Measurements from ENCODE around the gene THAP10. TPM values are rescaled to one million over a fixed set of nuclear protein-coding genes. Genes with fewer than 3 reads are reported as not detected.
"Not testable (repeated sequence)": the region's sequence is repeated elsewhere in the genome, so short reads cannot be mapped to it uniquely, and the experiment has no call there.

The THAP10 gene
- total RNA-seq, 1 donor from 2014 or later = 0.37 TPM

GRCh38 chr15:70873232-70874054 lies 18.8 kb downstream of the THAP10 start:
- Mint-ChIP-seq H3K36me3 (ENCODE audit: low read depth) (no peaks in the 10 kb centered on the region), H3K27me3 (ENCODE audit: low read depth) (peaks cover 15% of the 10 kb centered on the region), H3K9me3 (no peaks in the 10 kb centered on the region), H3K4me1 (ENCODE audit: low read depth) (no peaks in the 10 kb centered on the region), H3K4me3 (ENCODE audit: low read depth) (no peak overlapping the region), H3K27ac (no peak overlapping the region)
- intact Hi-C loops (cut with micrococcal nuclease) = no loop called here
- DNase-seq (ENCODE audit: low spot score) = no peak

GRCh38 chr15:70871490-70871889 lies 20.7 kb downstream of the THAP10 start:
- H3K4me3 Mint-ChIP-seq (ENCODE audit: low read depth); H3K27me3 Mint-ChIP-seq (ENCODE audit: low read depth); H3K27ac Mint-ChIP-seq; H3K36me3 Mint-ChIP-seq (ENCODE audit: low read depth); H3K9me3 Mint-ChIP-seq; DNase-seq (ENCODE audit: low spot score); H3K4me1 Mint-ChIP-seq (ENCODE audit: low read depth); intact Hi-C loops (cut with micrococcal nuclease): not testable (repeated sequence)

GRCh38 chr15:70870051-70870450 lies 22.2 kb downstream of the THAP10 start:
- intact Hi-C loops (cut with micrococcal nuclease) = no loop called here
- H3K36me3 Mint-ChIP-seq (ENCODE audit: low read depth) = no peaks in the 10 kb centered on the region
- no peaks in the 10 kb centered on the region for H3K9me3 Mint-ChIP-seq
- H3K27me3 Mint-ChIP-seq (ENCODE audit: low read depth) = peaks cover 6% of the 10 kb centered on the region
- DNase-seq (ENCODE audit: low spot score) = no peak
- H3K27ac Mint-ChIP-seq = no peak overlapping the region
- no peaks in the 10 kb centered on the region for H3K4me1 Mint-ChIP-seq (ENCODE audit: low read depth)
- no peak overlapping the region for H3K4me3 Mint-ChIP-seq (ENCODE audit: low read depth)

GRCh38 chr15:70869346-70869745 lies 22.9 kb downstream of the THAP10 start:
- DNase-seq (ENCODE audit: low spot score) = no peak
- Mint-ChIP-seq H3K4me3 (ENCODE audit: low read depth) (no peak overlapping the region), H3K4me1 (ENCODE audit: low read depth) (no peaks in the 10 kb centered on the region), H3K27me3 (ENCODE audit: low read depth) (peaks cover 3% of the 10 kb centered on the region), H3K27ac (no peak overlapping the region), H3K9me3 (no peaks in the 10 kb centered on the region), H3K36me3 (ENCODE audit: low read depth) (no peaks in the 10 kb centered on the region)
- intact Hi-C loops (cut with micrococcal nuclease) = no loop called here

GRCh38 chr15:70867911-70868467 lies 24.2 kb downstream of the THAP10 start:
- no peaks in the 10 kb centered on the region for H3K9me3 Mint-ChIP-seq
- no peak for DNase-seq (ENCODE audit: low spot score)
- H3K27me3 Mint-ChIP-seq (ENCODE audit: low read depth) = no peaks in the 10 kb centered on the region

GRCh38 chr15:70866982-70867641 lies 25.1 kb downstream of the THAP10 start:
- H3K4me1 Mint-ChIP-seq (ENCODE audit: low read depth) = no peaks in the 10 kb centered on the region
- no peaks in the 10 kb centered on the region for H3K36me3 Mint-ChIP-seq (ENCODE audit: low read depth)
- intact Hi-C loops (cut with micrococcal nuclease) = no loop called here
- DNase-seq (ENCODE audit: low spot score) = no peak
- no peaks in the 10 kb centered on the region for H3K9me3 Mint-ChIP-seq
- H3K27me3 Mint-ChIP-seq (ENCODE audit: low read depth) = no peaks in the 10 kb centered on the region
- H3K4me3 Mint-ChIP-seq (ENCODE audit: low read depth) = no peak overlapping the region
- no peak overlapping the region for H3K27ac Mint-ChIP-seq

More at GRCh38 chr15:70867911-70868467, 24.2 kb downstream of the THAP10 start:
- Mint-ChIP-seq H3K27ac (no peak overlapping the region), H3K4me1 (ENCODE audit: low read depth) (no peaks in the 10 kb centered on the region), H3K36me3 (ENCODE audit: low read depth) (no peaks in the 10 kb centered on the region), H3K4me3 (ENCODE audit: low read depth) (no peak overlapping the region)
- intact Hi-C loops (cut with micrococcal nuclease) = no loop called here

GRCh38 chr15:70863450-70864218 lies 28.6 kb downstream of the THAP10 start:
- intact Hi-C loops (cut with micrococcal nuclease) = no loop called here
- DNase-seq (ENCODE audit: low spot score) = no peak
- no peaks in the 10 kb centered on the region for H3K9me3 Mint-ChIP-seq
- no peaks in the 10 kb centered on the region for H3K27me3 Mint-ChIP-seq (ENCODE audit: low read depth)
- no peak overlapping the region for H3K27ac Mint-ChIP-seq
- H3K4me1 Mint-ChIP-seq (ENCODE audit: low read depth) = no peaks in the 10 kb centered on the region
- H3K4me3 Mint-ChIP-seq (ENCODE audit: low read depth) = no peak overlapping the region
- H3K36me3 Mint-ChIP-seq (ENCODE audit: low read depth) = no peaks in the 10 kb centered on the region

GRCh38 chr15:70859998-70860397 lies 32.2 kb downstream of the THAP10 start:
- no peak for DNase-seq (ENCODE audit: low spot score)
- H3K27ac Mint-ChIP-seq = no peak overlapping the region
- H3K4me3 Mint-ChIP-seq (ENCODE audit: low read depth) = no peak overlapping the region
- no peaks in the 10 kb centered on the region for H3K4me1 Mint-ChIP-seq (ENCODE audit: low read depth)
- peaks cover 23% of the 10 kb centered on the region for H3K27me3 Mint-ChIP-seq (ENCODE audit: low read depth)
- no peaks in the 10 kb centered on the region for H3K36me3 Mint-ChIP-seq (ENCODE audit: low read depth)
- intact Hi-C loops (cut with micrococcal nuclease) = no loop called here
- H3K9me3 Mint-ChIP-seq = no peaks in the 10 kb centered on the region

- H3K9me3 Mint-ChIP-seq = no peaks in the 10 kb centered on the region
- intact Hi-C loops (cut with micrococcal nuclease) = no loop called here
- H3K27me3 Mint-ChIP-seq (ENCODE audit: low read depth) = peaks cover 28% of the 10 kb centered on the region
- no peak overlapping the region for H3K27ac Mint-ChIP-seq
- H3K4me3 Mint-ChIP-seq (ENCODE audit: low read depth) = no peak overlapping the region
- peaks cover 2% of the 10 kb centered on the region for H3K4me1 Mint-ChIP-seq (ENCODE audit: low read depth)
- no peaks in the 10 kb centered on the region for H3K36me3 Mint-ChIP-seq (ENCODE audit: low read depth)
- DNase-seq (ENCODE audit: low spot score) = no peak
Observed at GRCh38 chr15:70859322-70859908, 32.8 kb downstream of the THAP10 start.

GRCh38 chr15:70858614-70859321 lies 33.5 kb downstream of the THAP10 start:
- H3K36me3 Mint-ChIP-seq (ENCODE audit: low read depth); intact Hi-C loops (cut with micrococcal nuclease); H3K9me3 Mint-ChIP-seq; H3K4me1 Mint-ChIP-seq (ENCODE audit: low read depth); H3K27ac Mint-ChIP-seq; DNase-seq (ENCODE audit: low spot score); H3K4me3 Mint-ChIP-seq (ENCODE audit: low read depth): not testable (repeated sequence)
- H3K27me3 Mint-ChIP-seq (ENCODE audit: low read depth) = peaks cover 30% of the 10 kb centered on the region

GRCh38 chr15:70857562-70858285 lies 34.5 kb downstream of the THAP10 start:
- Mint-ChIP-seq H3K27ac (no peak overlapping the region), H3K4me3 (ENCODE audit: low read depth) (no peak overlapping the region), H3K4me1 (ENCODE audit: low read depth) (peaks cover 3% of the 10 kb centered on the region), H3K9me3 (no peaks in the 10 kb centered on the region), H3K27me3 (ENCODE audit: low read depth) (peaks cover 36% of the 10 kb centered on the region), H3K36me3 (ENCODE audit: low read depth) (no peaks in the 10 kb centered on the region)
- DNase-seq (ENCODE audit: low spot score) = no peak
- intact Hi-C loops (cut with micrococcal nuclease) = no loop called here

All from activated T-helper 2 cell treated with anti-CD3 and anti-CD28 coated beads, Interferon-gamma antibody, Interleukin-2, Interleukin-4, amounts not matched to agents 10 μg/mL and 5 μg/mL and 100 μg/mL, durations not matched to agents 14 hours and 24 hours and 36 hours (primary cell).